Gastroesophageal sphincter (tissue), 3 donors: ENCODE measurements around the gene TBC1D1.

Source experiments
- CTCF ChIP-seq, 4 experiments: fragments of 200-600 bp in 2 of 4; fragments of 450-650 bp in 2 of 4; sonication (generic) in 1 of 4; IDR thresholded peaks; one replicate each; pipeline ENCODE4 v1.5.1; 2017 to 2019; ENCODE audit warnings: antibody characterized with exemption in 4 of 4, mild to moderate bottlenecking in 2 of 4, moderate library complexity in 2 of 4
- POLR2A ChIP-seq, 2 donors: fragments of 450-650 bp; IDR thresholded peaks; one replicate each; pipeline ENCODE4 v1.6.1; 2017; ENCODE audit warnings: antibody characterized with exemption in 2 of 2, mild to moderate bottlenecking in 2 of 2, moderate library complexity in 1 of 2

- TF ChIP-seq CTCF (IDR thresholded peaks at IDR 0.05) (no peak), POLR2A (IDR thresholded peaks at IDR 0.05) (no peak)
Measured at GRCh38 chr4:38100474-38101255, 209.8 kb downstream of the TBC1D1 start.
